IMR-90 (cell line): Measurements from ENCODE around the gene CREB1. TPM values are rescaled to one million over a fixed set of nuclear protein-coding genes. Genes with fewer than 3 reads are reported as not detected.

Experiments
- ATAC-seq: fragments of 200-7000 bp; cut with Tn5 transposase; 2 replicates; pipeline ENCODE4 v1.9.1; 2020; ENCODE audit warnings: low read depth, mild to moderate bottlenecking, moderate library complexity
- BruUV-seq: library from RNA; stranded (reverse); fragments of 400-500 nt; replicated peaks from 2 replicates; lab custom pipeline; 2021; lab: Mats Ljungman, UMichigan
- CTCF ChIA-PET: fragments of 300-600 bp; formaldehyde crosslinking; extraction: SDS; loops from one replicate; lab custom pipeline; 2021; ENCODE audit warnings: antibody characterized with exemption; lab: Yijun Ruan, JAX
- POLR2A ChIA-PET: fragments of 300-600 bp; sonication (Branson Sonifier 250); formaldehyde crosslinking; loops from one replicate; lab custom pipeline; 2022; ENCODE audit warnings: antibody characterized with exemption; ENCODE audit not compliant: unreplicated experiment; lab: Charles Lee
- DNase-seq: peaks from one replicate; pipeline ENCODE4 v3.0.0; 2013
- H2AFZ ChIP-seq: replicated peaks from 2 replicates; pipeline ENCODE3; 2013; ENCODE audit warnings: low read length, mild to moderate bottlenecking; ENCODE audit not compliant: poor library complexity
- H2AK5ac ChIP-seq: 2 replicates; pipeline ENCODE4 v1.6.1; 2013; ENCODE audit warnings: low read depth, low read length, inconsistent platforms
- H2AK9ac ChIP-seq: replicated peaks from 2 replicates; pipeline ENCODE3; 2013; ENCODE audit warnings: mild to moderate bottlenecking, low read depth, low read length, moderate library complexity; ENCODE audit not compliant: poor library complexity
- H2BK120ac ChIP-seq: 2 replicates; pipeline ENCODE4 v1.6.1; 2013; ENCODE audit warnings: low read depth, low read length, inconsistent platforms
- H2BK15ac ChIP-seq: 3 replicates; pipeline ENCODE4 v1.6.1; 2013; ENCODE audit warnings: low read depth, low read length, inconsistent platforms
- H2BK20ac ChIP-seq: 2 replicates; pipeline ENCODE4 v1.6.1; 2013; ENCODE audit warnings: low read depth, mild to moderate bottlenecking, inconsistent platforms, low read length, moderate library complexity
- H2BK5ac ChIP-seq: 2 replicates; pipeline ENCODE4 v1.6.1; 2013; ENCODE audit warnings: mild to moderate bottlenecking, low read depth, low read length, inconsistent platforms; ENCODE audit not compliant: poor library complexity, severe bottlenecking
- H3K14ac ChIP-seq: replicated peaks from 2 replicates; pipeline ENCODE4 v1.6.1; 2013; ENCODE audit warnings: low read depth, low read length, inconsistent platforms
- H3K18ac ChIP-seq: 2 replicates; pipeline ENCODE4 v1.6.1; 2013; ENCODE audit warnings: low read depth, low read length, control low read depth
- H3K23ac ChIP-seq: 2 replicates; pipeline ENCODE4 v1.6.1; 2013; ENCODE audit warnings: low read depth, low read length, inconsistent platforms
- H3K27ac ChIP-seq: 2 replicates; pipeline ENCODE4 v1.5.1; 2013; ENCODE audit warnings: mild to moderate bottlenecking, control low read depth, low read length; ENCODE audit not compliant: insufficient read depth
- H3K27me3 ChIP-seq: 2 replicates; pipeline ENCODE4 v1.6.1; 2013; ENCODE audit warnings: low read length; ENCODE audit not compliant: control insufficient read depth, insufficient read depth
- H3K36me3 ChIP-seq: 2 replicates; pipeline ENCODE4 v1.6.1; 2013; ENCODE audit warnings: low read length, mixed read lengths; ENCODE audit not compliant: control insufficient read depth, insufficient read depth
- H3K4ac ChIP-seq: 2 replicates; pipeline ENCODE4 v1.6.1; 2013; ENCODE audit warnings: low read depth, low read length, inconsistent platforms
- H3K4me1 ChIP-seq: 2 replicates; pipeline ENCODE4 v1.6.1; 2013; ENCODE audit warnings: low read length, mixed read lengths; ENCODE audit not compliant: control insufficient read depth, insufficient read depth
- H3K4me2 ChIP-seq: 2 replicates; pipeline ENCODE4 v1.6.1; 2013; ENCODE audit warnings: low read depth, mild to moderate bottlenecking, control low read depth, low read length, moderate library complexity
- H3K4me3 ChIP-seq: 2 replicates; pipeline ENCODE4 v1.5.1; 2013; ENCODE audit warnings: low read depth, mild to moderate bottlenecking, control low read depth, low read length, moderate library complexity; ENCODE audit not compliant: insufficient read depth
- H3K56ac ChIP-seq: 2 replicates; pipeline ENCODE4 v1.6.1; 2013; ENCODE audit warnings: low read length, inconsistent platforms; ENCODE audit not compliant: insufficient read depth; ENCODE audit errors: extremely low read depth
- H3K79me1 ChIP-seq, 2 experiments: 2 replicates each; pipeline ENCODE4 v1.6.1; 2013; ENCODE audit warnings: low read length in 2 of 2, inconsistent platforms in 1 of 2, low read depth in 1 of 2
- H3K9ac ChIP-seq: 2 replicates; pipeline ENCODE4 v1.6.1; 2013; ENCODE audit warnings: low read depth, low read length, control low read depth
- H3K9me1 ChIP-seq: 2 replicates; pipeline ENCODE4 v1.6.1; 2013; ENCODE audit warnings: low read length, inconsistent platforms; ENCODE audit not compliant: insufficient read depth
- H3K9me3 ChIP-seq: 2 replicates; pipeline ENCODE4 v1.6.1; 2013; ENCODE audit warnings: low read length; ENCODE audit not compliant: control insufficient read depth, insufficient read depth
- H4K20me1 ChIP-seq: 2 replicates; pipeline ENCODE4 v1.6.1; 2013; ENCODE audit warnings: low read length, inconsistent platforms; ENCODE audit not compliant: insufficient read depth
- H4K5ac ChIP-seq: 2 replicates; pipeline ENCODE4 v1.6.1; 2013; ENCODE audit warnings: mild to moderate bottlenecking, low read depth, low read length, control low read depth
- H4K8ac ChIP-seq, 2 experiments: 2 replicates each; pipeline ENCODE4 v1.6.1; 2013; ENCODE audit warnings: low read depth in 2 of 2, low read length in 2 of 2, control low read depth in 1 of 2, inconsistent platforms in 1 of 2
- H4K91ac ChIP-seq: 2 replicates; pipeline ENCODE4 v1.6.1; 2013; ENCODE audit warnings: low read depth, low read length, inconsistent platforms; ENCODE audit not compliant: insufficient read depth
- CEBPB ChIP-seq: IDR thresholded peaks from 2 replicates; pipeline ENCODE4 v1.6.1; 2012; ENCODE audit warnings: low read depth, low read length, improper control_type of control experiment
- CTCF ChIP-seq: conservative IDR thresholded peaks from 2 replicates; pipeline ENCODE4 v1.5.1; 2012; ENCODE audit warnings: mild to moderate bottlenecking, low read depth, low read length, improper control_type of control experiment
- dilution Hi-C: fragments of 300-500 bp; cut with HindIII; formaldehyde crosslinking; loops from one replicate; pipeline ENCODE4 v1.14.3; 2018; ENCODE audit warnings: low sequenced_read_pairs; ENCODE audit not compliant: unreplicated experiment
- in situ Hi-C: fragments of 300-500 bp; cut with MboI; formaldehyde crosslinking; loops from 3 replicates; pipeline ENCODE4 v1.14.3; 2019; ENCODE audit warnings: low sequenced_read_pairs, inconsistent platforms, mixed read lengths
- intact Hi-C: fragments of 100-400 bp; cut with micrococcal nuclease; formaldehyde crosslinking; loops from 2 replicates; pipeline ENCODE4 v1.10.0; 2022
- polyA plus RNA-seq, 3 experiments: library from polyadenylated mRNA; depleted of rRNA; stranded (reverse); fragments of >200 nt; gene quantifications; 2 replicates each; pipeline ENCODE4 v1.2.3, GENCODE V29; 2012; ENCODE audit warnings: low replicate concordance in 1 of 3
- total RNA-seq: library from RNA; depleted of rRNA; stranded (reverse); fragments of >200 nt; gene quantifications from 2 replicates; pipeline ENCODE4 v1.2.3, GENCODE V29; 2012

CREB1 gene
- total and polyA plus RNA-seq, 2 of the 4 experiments (the other 2 are of a cell fraction) = 22.4 to 94.5 TPM

- no peaks in the 10 kb centered on the region for H3K27me3 ChIP-seq
- H4K20me1 ChIP-seq = peaks cover 19% of the 10 kb centered on the region; the same call in 1 of the 2 replicates
- ATAC-seq = no peak
- H3K56ac ChIP-seq = no peak overlapping the region
- no peak overlapping the region; the same call in 1 of the 2 replicates for H3K18ac ChIP-seq
- TF ChIP-seq CEBPB (peak; percentile 55; the same call in 1 of the 2 replicates), CTCF (no peak)
- H3K9me1 ChIP-seq = peaks cover 4% of the 10 kb centered on the region
- dilution Hi-C loops (no loop called here), intact Hi-C loops (no loop called here), in situ Hi-C loops (no loop called here)
- peaks cover 8% of the 10 kb centered on the region for H3K4me1 ChIP-seq
- H4K8ac ChIP-seq = no peak overlapping the region
- no peak overlapping the region for H3K23ac ChIP-seq
- H3K4ac ChIP-seq = no peak overlapping the region
- DNase-seq = no peak
- H3K4me3 ChIP-seq = no peak overlapping the region
- H2BK20ac ChIP-seq = no peak overlapping the region
- no peak overlapping the region for H3K9ac ChIP-seq
- no peaks in the 10 kb centered on the region for H3K9me3 ChIP-seq
- no peak overlapping the region for H2BK15ac ChIP-seq
- H3K4me2 ChIP-seq = no peak overlapping the region
- H2BK120ac ChIP-seq = no peak overlapping the region
- BruUV-seq = no TSS peak
- H4K91ac ChIP-seq = no peak overlapping the region
- H2AFZ ChIP-seq = no peak overlapping the region
- H3K27ac ChIP-seq = no peak overlapping the region
- ChIA-PET CTCF (no interaction called here), POLR2A (no interaction called here)
- no peak overlapping the region for H3K14ac ChIP-seq
- H2AK5ac ChIP-seq = no peak overlapping the region
- H2AK9ac ChIP-seq = no peak overlapping the region
- no peak overlapping the region for H2BK5ac ChIP-seq
- no peaks in the 10 kb centered on the region; the same call in 1 of the 2 replicates for H3K36me3 ChIP-seq
- peaks cover 34 to 60% of the 10 kb centered on the region in 2 experiments for H3K79me1 ChIP-seq
- H4K5ac ChIP-seq = no peak overlapping the region
Measured at GRCh38 chr2:207546822-207547221, 17.1 kb downstream of the CREB1 start.
